HEK293 (cell line): ENCODE data around the gene NOXO1.
A peak's percentile ranks its signal among the peaks of the same experiment; 100 is the strongest.

Experiments
- KLF7 ChIP-seq: fragments of 450-650 bp; formaldehyde crosslinking; IDR thresholded peaks from 2 replicates; pipeline ENCODE4 v1.5.1; 2016; ENCODE audit warnings: missing biosample characterization, missing genetic modification characterization, borderline replicate concordance
- MZF1 ChIP-seq: fragments of 450-650 bp; formaldehyde crosslinking; IDR thresholded peaks from 2 replicates; pipeline ENCODE4 v1.5.1; 2017; ENCODE audit warnings: missing biosample characterization, missing genetic modification characterization, borderline replicate concordance
- PRDM2 ChIP-seq: fragments of 450-650 bp; formaldehyde crosslinking; IDR thresholded peaks from 2 replicates; pipeline ENCODE4 v1.5.1; 2016; ENCODE audit warnings: missing biosample characterization, missing genetic modification characterization, borderline replicate concordance
- TRIM28 ChIP-seq: IDR thresholded peaks from 2 replicates; pipeline ENCODE4 v1.6.1; 2011; ENCODE audit warnings: low read length, control low read depth, borderline replicate concordance
- YY1 ChIP-seq: fragments of 450-650 bp; formaldehyde crosslinking; IDR thresholded peaks from 2 replicates; pipeline ENCODE4 v1.5.1; 2018; ENCODE audit warnings: missing biosample characterization, missing genetic modification characterization
- ZBTB26 ChIP-seq: fragments of 450-650 bp; formaldehyde crosslinking; optimal IDR thresholded peaks from 2 replicates; pipeline ENCODE3; 2016; ENCODE audit warnings: missing biosample characterization, mild to moderate bottlenecking, missing genetic modification characterization
- ZFP37 ChIP-seq: fragments of 450-650 bp; formaldehyde crosslinking; IDR thresholded peaks from 2 replicates; pipeline ENCODE4 v1.5.1; 2016; ENCODE audit warnings: missing biosample characterization, missing genetic modification characterization
- ZNF24 ChIP-seq: fragments of 450-650 bp; formaldehyde crosslinking; IDR thresholded peaks from 2 replicates; pipeline ENCODE4 v1.5.1; 2016; ENCODE audit warnings: missing biosample characterization, missing genetic modification characterization
- ZNF324 ChIP-seq: fragments of 450-650 bp; formaldehyde crosslinking; IDR thresholded peaks from 2 replicates; pipeline ENCODE4 v1.5.1; 2016; ENCODE audit warnings: missing biosample characterization, missing genetic modification characterization
- ZNF366 ChIP-seq: fragments of 450-650 bp; formaldehyde crosslinking; conservative IDR thresholded peaks from 2 replicates; pipeline ENCODE4 v1.5.1; 2016; ENCODE audit warnings: missing biosample characterization, missing genetic modification characterization
- ZNF394 ChIP-seq: fragments of 450-650 bp; formaldehyde crosslinking; IDR thresholded peaks from 2 replicates; pipeline ENCODE4 v1.5.1; 2016; ENCODE audit warnings: missing biosample characterization, missing genetic modification characterization, mild to moderate bottlenecking, moderate library complexity, borderline replicate concordance
- ZNF473 ChIP-seq: fragments of 450-650 bp; formaldehyde crosslinking; IDR thresholded peaks from 2 replicates; pipeline ENCODE4 v1.5.1; 2017; ENCODE audit warnings: missing biosample characterization, missing genetic modification characterization
- ZNF518A ChIP-seq: fragments of 450-650 bp; formaldehyde crosslinking; conservative IDR thresholded peaks from 2 replicates; pipeline ENCODE4 v1.5.1; 2016; ENCODE audit warnings: low read depth, missing biosample characterization, missing genetic modification characterization
- ZNF561 ChIP-seq: fragments of 450-650 bp; IDR thresholded peaks from 2 replicates; pipeline ENCODE4 v1.5.1; 2018; ENCODE audit warnings: missing biosample characterization, missing genetic modification characterization, borderline replicate concordance
- ZNF600 ChIP-seq: fragments of 450-650 bp; formaldehyde crosslinking; IDR thresholded peaks from 2 replicates; pipeline ENCODE4 v1.5.1; 2016; ENCODE audit warnings: missing biosample characterization, missing genetic modification characterization
- ZNF692 ChIP-seq: fragments of 450-650 bp; formaldehyde crosslinking; IDR thresholded peaks from 2 replicates; pipeline ENCODE4 v1.5.1; 2016; ENCODE audit warnings: missing biosample characterization, missing genetic modification characterization
- ZNF76 ChIP-seq: fragments of 450-650 bp; formaldehyde crosslinking; IDR thresholded peaks from 2 replicates; pipeline ENCODE4; 2016; ENCODE audit warnings: low read depth, missing biosample characterization, missing genetic modification characterization, borderline replicate concordance
- TF ChIP-seq, protein P1 (sequence below): fragments of 450-650 bp; IDR thresholded peaks from 2 replicates; pipeline ENCODE4 v1.5.1; 2018; ENCODE audit warnings: missing biosample characterization, mild to moderate bottlenecking, missing genetic modification characterization
- TF ChIP-seq, protein P2 (sequence below): fragments of 450-650 bp; formaldehyde crosslinking; IDR thresholded peaks from 2 replicates; pipeline ENCODE4 v1.5.1; 2017; ENCODE audit warnings: missing biosample characterization, missing genetic modification characterization
- TF ChIP-seq, protein P3 (sequence below): fragments of 450-650 bp; formaldehyde crosslinking; IDR thresholded peaks from 2 replicates; pipeline ENCODE4 v1.5.1; 2016; ENCODE audit warnings: missing biosample characterization, missing genetic modification characterization

NOXO1 gene

DNA sequence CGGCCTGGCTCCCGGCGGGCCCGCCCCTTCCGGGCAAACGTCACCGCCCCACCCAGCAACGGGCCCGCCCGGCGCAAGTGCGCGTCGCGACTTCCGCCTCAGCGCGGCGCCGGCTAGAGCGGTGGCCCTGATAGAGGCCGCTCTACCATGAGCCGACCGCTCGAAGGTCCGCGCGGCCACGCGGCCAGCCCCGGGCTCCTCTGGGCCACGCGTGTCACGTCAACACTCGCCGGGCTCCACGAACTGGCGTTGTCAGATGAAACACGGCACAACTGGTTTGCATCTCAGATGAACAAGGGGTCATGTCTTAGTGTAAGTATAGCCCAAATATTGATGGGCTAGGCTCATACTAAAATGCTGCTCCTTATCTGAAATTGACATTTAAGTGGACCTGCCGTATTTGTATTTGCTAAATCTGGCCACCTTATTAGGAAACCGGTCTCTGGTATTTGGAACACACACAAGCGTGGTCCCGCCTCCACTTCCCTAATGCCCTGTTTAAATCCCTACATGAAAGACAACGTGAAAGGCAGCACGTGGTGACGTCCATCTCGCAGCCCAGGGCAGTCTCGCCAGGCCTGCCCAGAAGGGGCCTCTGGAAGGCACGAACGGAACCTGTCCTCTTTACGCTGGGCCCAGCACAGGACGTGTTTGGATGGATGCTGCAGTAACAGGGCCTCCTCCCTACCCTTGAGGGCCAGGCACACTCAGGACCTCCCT, 28.7 kb upstream of the NOXO1 start, which contains the start of gene ZNF598 (continued):
- TF ChIP-seq ZNF324 (tag by site-specific recombination) (peak; percentile 86), ZNF600 (tag by site-specific recombination) (no peak), ZNF394 (tag by site-specific recombination) (peak; percentile 61), ZNF24 (tag by site-specific recombination) (peak; percentile 74; the same call in 1 of the 2 replicates), KLF7 (tag by site-specific recombination) (0 out of 2 replicates have a peak, but pooled peaks have one; percentile 40), TRIM28 (0 out of 2 replicates have a peak, but pooled peaks have one; percentile 18), ZNF76 (tag by site-specific recombination) (peak; percentile 74), ZNF518A (tag by site-specific recombination) (peak; percentile 72), ZNF473 (tag by site-specific recombination) (no peak), ZBTB26 (tag by site-specific recombination) (peak; percentile 85), ZNF692 (peak; percentile 78), ZFP37 (tag by site-specific recombination) (peak; percentile 78), PRDM2 (tag by site-specific recombination) (no peak), ZNF561 (tag by site-specific recombination) (no peak; the same call in 1 of the 2 replicates), YY1 (tag by site-specific recombination) (no peak; the same call in 1 of the 2 replicates), ZNF366 (tag by site-specific recombination) (no peak), MZF1 (tag by site-specific recombination) (peak; percentile 14; the same call in 1 of the 2 replicates)
- TF ChIP-seq, protein P1, sequence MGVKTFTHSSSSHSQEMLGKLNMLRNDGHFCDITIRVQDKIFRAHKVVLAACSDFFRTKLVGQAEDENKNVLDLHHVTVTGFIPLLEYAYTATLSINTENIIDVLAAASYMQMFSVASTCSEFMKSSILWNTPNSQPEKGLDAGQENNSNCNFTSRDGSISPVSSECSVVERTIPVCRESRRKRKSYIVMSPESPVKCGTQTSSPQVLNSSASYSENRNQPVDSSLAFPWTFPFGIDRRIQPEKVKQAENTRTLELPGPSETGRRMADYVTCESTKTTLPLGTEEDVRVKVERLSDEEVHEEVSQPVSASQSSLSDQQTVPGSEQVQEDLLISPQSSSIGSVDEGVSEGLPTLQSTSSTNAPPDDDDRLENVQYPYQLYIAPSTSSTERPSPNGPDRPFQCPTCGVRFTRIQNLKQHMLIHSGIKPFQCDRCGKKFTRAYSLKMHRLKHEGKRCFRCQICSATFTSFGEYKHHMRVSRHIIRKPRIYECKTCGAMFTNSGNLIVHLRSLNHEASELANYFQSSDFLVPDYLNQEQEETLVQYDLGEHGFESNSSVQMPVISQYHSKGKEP (tag by site-specific recombination), result peak; percentile 64; the same call in 1 of the 2 replicates
- TF ChIP-seq, protein P2, sequence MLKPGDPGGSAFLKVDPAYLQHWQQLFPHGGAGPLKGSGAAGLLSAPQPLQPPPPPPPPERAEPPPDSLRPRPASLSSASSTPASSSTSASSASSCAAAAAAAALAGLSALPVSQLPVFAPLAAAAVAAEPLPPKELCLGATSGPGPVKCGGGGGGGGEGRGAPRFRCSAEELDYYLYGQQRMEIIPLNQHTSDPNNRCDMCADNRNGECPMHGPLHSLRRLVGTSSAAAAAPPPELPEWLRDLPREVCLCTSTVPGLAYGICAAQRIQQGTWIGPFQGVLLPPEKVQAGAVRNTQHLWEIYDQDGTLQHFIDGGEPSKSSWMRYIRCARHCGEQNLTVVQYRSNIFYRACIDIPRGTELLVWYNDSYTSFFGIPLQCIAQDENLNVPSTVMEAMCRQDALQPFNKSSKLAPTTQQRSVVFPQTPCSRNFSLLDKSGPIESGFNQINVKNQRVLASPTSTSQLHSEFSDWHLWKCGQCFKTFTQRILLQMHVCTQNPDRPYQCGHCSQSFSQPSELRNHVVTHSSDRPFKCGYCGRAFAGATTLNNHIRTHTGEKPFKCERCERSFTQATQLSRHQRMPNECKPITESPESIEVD (tag by site-specific recombination), result no peak
- TF ChIP-seq, protein P3, sequence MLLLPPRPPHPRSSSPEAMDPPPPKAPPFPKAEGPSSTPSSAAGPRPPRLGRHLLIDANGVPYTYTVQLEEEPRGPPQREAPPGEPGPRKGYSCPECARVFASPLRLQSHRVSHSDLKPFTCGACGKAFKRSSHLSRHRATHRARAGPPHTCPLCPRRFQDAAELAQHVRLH (tag by site-specific recombination), result peak; percentile 76; the same call in 1 of the 2 replicates
